AG09319 (cell line): Measurements from ENCODE around the gene GATAD2A.

Experiments
- DNase-seq: peaks from one replicate; pipeline ENCODE4 v3.0.0-alpha.2; 2010; ENCODE audit warnings: low read depth; ENCODE audit errors: extremely low read depth
- TF ChIP-seq, protein P1 (sequence below): IDR thresholded peaks from 2 replicates; pipeline ENCODE4 v1.5.1; 2011; ENCODE audit warnings: low read depth, mild to moderate bottlenecking, inconsistent platforms, low read length, moderate library complexity

GATAD2A gene

GRCh38 chr19:19444681-19445155, 39.2 kb downstream of the GATAD2A start:
- TF ChIP-seq, protein P1, sequence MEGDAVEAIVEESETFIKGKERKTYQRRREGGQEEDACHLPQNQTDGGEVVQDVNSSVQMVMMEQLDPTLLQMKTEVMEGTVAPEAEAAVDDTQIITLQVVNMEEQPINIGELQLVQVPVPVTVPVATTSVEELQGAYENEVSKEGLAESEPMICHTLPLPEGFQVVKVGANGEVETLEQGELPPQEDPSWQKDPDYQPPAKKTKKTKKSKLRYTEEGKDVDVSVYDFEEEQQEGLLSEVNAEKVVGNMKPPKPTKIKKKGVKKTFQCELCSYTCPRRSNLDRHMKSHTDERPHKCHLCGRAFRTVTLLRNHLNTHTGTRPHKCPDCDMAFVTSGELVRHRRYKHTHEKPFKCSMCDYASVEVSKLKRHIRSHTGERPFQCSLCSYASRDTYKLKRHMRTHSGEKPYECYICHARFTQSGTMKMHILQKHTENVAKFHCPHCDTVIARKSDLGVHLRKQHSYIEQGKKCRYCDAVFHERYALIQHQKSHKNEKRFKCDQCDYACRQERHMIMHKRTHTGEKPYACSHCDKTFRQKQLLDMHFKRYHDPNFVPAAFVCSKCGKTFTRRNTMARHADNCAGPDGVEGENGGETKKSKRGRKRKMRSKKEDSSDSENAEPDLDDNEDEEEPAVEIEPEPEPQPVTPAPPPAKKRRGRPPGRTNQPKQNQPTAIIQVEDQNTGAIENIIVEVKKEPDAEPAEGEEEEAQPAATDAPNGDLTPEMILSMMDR, result no peak
- no peak for DNase-seq

DNA sequence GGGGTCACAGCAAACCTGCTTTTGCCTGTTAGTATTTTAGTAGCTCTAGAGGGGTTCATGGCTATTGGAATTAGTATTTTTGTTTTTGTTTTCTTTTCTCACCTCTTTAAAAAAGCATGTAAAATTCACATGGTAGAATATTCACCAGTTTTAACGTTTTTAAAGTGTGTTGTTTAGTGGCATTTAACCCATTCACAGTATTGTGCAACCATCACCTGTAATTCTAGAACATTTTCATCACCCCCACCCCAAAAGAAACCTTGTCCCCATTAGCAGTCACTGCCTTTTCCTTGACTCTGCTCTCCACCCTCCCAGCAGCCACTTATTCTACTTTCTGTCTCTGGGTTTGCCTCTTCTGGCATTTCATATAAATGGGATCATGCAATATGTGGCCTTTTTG, 39.8 kb downstream of the GATAD2A start:
- TF ChIP-seq, protein P1, result no peak

GRCh38 chr19:19445911-19446361, 40.5 kb downstream of the GATAD2A start:
- DNase-seq, result no peak
- TF ChIP-seq, protein P1, result no peak

More for the DNA sequence above, 39.8 kb downstream of the GATAD2A start:
- no peak for DNase-seq

- TF ChIP-seq, protein P1, result no peak
These were observed 41.4 kb downstream of the GATAD2A start for GRCh38 chr19:19446655-19447437.

DNA sequence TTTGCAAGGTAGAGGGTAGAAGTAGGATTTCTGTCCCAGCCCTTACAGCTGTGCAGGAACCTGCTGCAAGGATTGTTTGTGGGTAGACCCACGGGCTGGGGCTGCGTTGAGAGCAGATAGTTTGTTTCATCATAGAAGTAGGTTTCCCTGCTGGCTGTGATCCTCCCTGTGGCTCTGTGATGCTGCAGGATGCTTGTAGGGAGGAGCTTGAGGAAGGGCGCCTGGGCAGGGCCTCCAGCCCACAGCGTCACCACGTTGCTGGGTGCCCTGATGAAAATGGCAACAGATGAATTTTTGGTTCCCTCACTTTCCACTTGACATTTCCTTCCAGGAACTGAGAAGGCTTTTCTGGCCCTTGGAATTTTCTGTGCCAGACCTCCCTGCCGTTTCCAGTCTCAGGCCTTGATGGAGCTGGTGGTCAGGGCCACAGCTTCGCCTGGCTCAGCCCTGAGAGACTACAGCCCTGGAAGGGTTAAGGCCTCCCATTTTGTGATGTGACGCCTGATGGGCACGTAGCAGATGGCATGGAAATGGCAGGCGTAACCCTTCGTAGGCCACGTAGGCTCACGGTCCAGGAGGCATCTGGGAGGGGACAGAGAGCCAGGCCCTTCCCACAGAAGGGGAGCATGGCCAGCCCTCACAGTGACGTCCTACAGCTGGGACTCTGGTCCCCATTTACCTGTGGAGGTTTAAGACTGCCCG, 42.2 kb downstream of the GATAD2A start:
- TF ChIP-seq, protein P1, result no peak
- no peak for DNase-seq

More at GRCh38 chr19:19446655-19447437, 41.4 kb downstream of the GATAD2A start:
- no peak for DNase-seq

DNA sequence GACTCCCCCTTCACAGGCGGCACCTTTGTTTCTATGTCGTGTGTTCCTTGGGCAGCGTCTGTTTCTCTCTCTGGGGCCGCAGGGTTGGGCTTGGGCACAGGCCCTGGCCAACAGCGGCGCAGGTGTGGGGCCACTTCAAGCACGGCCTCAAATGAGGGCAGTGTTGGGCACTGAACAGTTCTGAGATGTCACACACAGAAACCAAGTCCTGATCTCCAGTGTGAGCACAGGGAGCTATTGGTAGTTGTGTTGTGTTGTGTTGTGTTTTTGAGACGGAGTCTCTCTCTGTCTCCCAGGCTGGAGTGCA, 42.7 kb downstream of the GATAD2A start:
- DNase-seq, result no peak
- TF ChIP-seq, protein P1, result no peak
